T follicular helper cell (primary cell): ENCODE data around the gene CTNNA3.

Experiments
- DNase-seq: peaks from one replicate; pipeline ENCODE4 v3.0.0-alpha.2; 2020; ENCODE audit warnings: low read depth

CTNNA3 gene

GRCh38 chr10:65940816-65941662 is 1755.0 kb downstream of the CTNNA3 start:
- no peak for DNase-seq

- no peak for DNase-seq
These were observed 1755.9 kb downstream of the CTNNA3 start for GRCh38 chr10:65940105-65940504.

- no peak for DNase-seq
These were observed 1764.5 kb downstream of the CTNNA3 start for GRCh38 chr10:65931291-65932070.

- DNase-seq: no peak
These were observed 1784.7 kb downstream of the CTNNA3 start for GRCh38 chr10:65911151-65911835.

- no peak for DNase-seq
These were observed 1785.8 kb downstream of the CTNNA3 start for GRCh38 chr10:65910209-65910608.

- no peak for DNase-seq
These were observed 1788.7 kb downstream of the CTNNA3 start for GRCh38 chr10:65907199-65907712.

- no peak for DNase-seq
These were observed 1792.4 kb downstream of the CTNNA3 start for GRCh38 chr10:65903620-65904019.

GRCh38 chr10:65900271-65900670 is 1795.7 kb downstream of the CTNNA3 start:
- no peak for DNase-seq

- DNase-seq: no peak
These were observed 1797.9 kb downstream of the CTNNA3 start for GRCh38 chr10:65898055-65898454.

GRCh38 chr10:65894961-65895360 is 1801.0 kb downstream of the CTNNA3 start:
- DNase-seq: no peak

- DNase-seq: no peak
These were observed 1801.6 kb downstream of the CTNNA3 start for GRCh38 chr10:65894379-65894778.

- DNase-seq: no peak
These were observed 1802.3 kb downstream of the CTNNA3 start for GRCh38 chr10:65893676-65894075.

GRCh38 chr10:65892284-65892683 is 1803.7 kb downstream of the CTNNA3 start:
- no peak for DNase-seq

- no peak for DNase-seq
These were observed 1804.7 kb downstream of the CTNNA3 start for GRCh38 chr10:65891073-65891981.

- DNase-seq: no peak
These were observed 1831.5 kb downstream of the CTNNA3 start for GRCh38 chr10:65864529-65864928.

- DNase-seq: no peak
These were observed 1832.0 kb downstream of the CTNNA3 start for GRCh38 chr10:65864036-65864435.
